NCI-H69 (cell line): ENCODE data around the gene GCNT1.
A peak's percentile ranks its signal among the peaks of the same experiment; 100 is the strongest.

ENCODE experiments used
- DNase-seq: peaks from one replicate; lab custom pipeline; 2025; lab: John Stamatoyannopoulos, UW

Gene GCNT1

GRCh38 chr9:76534026-76534425, 75.0 kb downstream of the GCNT1 start:
- no peak for DNase-seq

- DNase-seq: peak; percentile 14
Measured at GRCh38 chr9:76537150-76537646, 78.2 kb downstream of the GCNT1 start.

GRCh38 chr9:76539180-76539579, 80.2 kb downstream of the GCNT1 start:
- no peak for DNase-seq

GRCh38 chr9:76542360-76542759, 83.4 kb downstream of the GCNT1 start:
- DNase-seq: peak; percentile 61

GRCh38 chr9:76545191-76545590, 86.2 kb downstream of the GCNT1 start:
- DNase-seq: peak; percentile 19

- DNase-seq: no peak
Measured at GRCh38 chr9:76552181-76552580, 93.2 kb downstream of the GCNT1 start.

- DNase-seq: no peak
Measured at GRCh38 chr9:76552751-76553455, 93.9 kb downstream of the GCNT1 start.

- no peak for DNase-seq
Measured at GRCh38 chr9:76553680-76554079, 94.7 kb downstream of the GCNT1 start.
